ENCODE results near the gene ROBO3.

DNA sequence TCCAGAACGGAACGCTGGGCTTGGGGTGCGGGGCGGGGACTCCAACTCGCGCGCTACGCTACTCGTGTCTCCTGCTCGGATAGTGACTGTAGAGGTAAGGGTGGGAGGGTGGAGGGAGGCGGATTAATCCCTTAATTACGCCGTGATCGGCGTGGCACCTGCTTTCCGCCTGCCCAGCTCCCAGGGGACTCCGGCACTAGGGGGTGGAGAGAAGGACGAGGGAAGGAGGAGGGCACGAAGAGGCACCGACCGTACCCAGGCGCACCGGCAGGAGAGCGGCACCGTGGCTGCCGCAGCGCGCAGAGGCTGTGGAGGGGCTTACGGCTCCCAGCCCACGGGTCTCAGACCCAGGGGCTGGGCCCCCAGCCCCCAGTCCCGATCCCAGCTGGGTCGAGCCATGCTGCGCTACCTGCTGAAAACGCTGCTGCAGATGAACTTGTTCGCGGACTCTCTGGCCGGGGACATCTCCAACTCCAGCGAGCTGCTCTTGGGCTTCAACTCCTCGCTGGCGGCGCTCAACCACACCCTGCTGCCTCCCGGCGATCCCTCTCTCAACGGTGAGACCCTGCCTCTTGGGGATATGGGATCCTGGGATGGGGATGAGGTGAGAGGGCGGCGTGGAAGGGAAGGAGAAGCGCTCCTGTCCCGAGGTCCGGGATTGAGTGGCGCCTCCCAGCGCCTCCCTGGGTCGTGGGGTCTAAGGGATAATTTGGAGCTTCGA lies at the start of gene ROBO3:
- TF ChIP-seq, protein P1, sequence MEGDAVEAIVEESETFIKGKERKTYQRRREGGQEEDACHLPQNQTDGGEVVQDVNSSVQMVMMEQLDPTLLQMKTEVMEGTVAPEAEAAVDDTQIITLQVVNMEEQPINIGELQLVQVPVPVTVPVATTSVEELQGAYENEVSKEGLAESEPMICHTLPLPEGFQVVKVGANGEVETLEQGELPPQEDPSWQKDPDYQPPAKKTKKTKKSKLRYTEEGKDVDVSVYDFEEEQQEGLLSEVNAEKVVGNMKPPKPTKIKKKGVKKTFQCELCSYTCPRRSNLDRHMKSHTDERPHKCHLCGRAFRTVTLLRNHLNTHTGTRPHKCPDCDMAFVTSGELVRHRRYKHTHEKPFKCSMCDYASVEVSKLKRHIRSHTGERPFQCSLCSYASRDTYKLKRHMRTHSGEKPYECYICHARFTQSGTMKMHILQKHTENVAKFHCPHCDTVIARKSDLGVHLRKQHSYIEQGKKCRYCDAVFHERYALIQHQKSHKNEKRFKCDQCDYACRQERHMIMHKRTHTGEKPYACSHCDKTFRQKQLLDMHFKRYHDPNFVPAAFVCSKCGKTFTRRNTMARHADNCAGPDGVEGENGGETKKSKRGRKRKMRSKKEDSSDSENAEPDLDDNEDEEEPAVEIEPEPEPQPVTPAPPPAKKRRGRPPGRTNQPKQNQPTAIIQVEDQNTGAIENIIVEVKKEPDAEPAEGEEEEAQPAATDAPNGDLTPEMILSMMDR (conservative IDR thresholded peaks at IDR 0.05): no peak
- TF ChIP-seq EZH2 (IDR thresholded peaks at IDR 0.05; ENCODE audit: low read depth): no peak

Data from PC-9 (cell line).